G401.6 (cell line): ENCODE results near the gene DLGAP1.
A peak's percentile ranks its signal among the peaks of the same experiment; 100 is the strongest.
"Not testable (repeated sequence)": the region's sequence is repeated elsewhere in the genome, so short reads cannot be mapped to it uniquely, and the experiment has no call there.

ENCODE experiments used
- FAIRE-seq: peaks from 2 replicates; lab custom pipeline; 2012; peaks lifted over from hg19 to GRCh38; lab: Jason Lieb, UNC

DLGAP1 gene

GRCh38 chr18:3597409-3598357 is 857.4 kb downstream of the DLGAP1 start:
- no peak for FAIRE-seq

DNA sequence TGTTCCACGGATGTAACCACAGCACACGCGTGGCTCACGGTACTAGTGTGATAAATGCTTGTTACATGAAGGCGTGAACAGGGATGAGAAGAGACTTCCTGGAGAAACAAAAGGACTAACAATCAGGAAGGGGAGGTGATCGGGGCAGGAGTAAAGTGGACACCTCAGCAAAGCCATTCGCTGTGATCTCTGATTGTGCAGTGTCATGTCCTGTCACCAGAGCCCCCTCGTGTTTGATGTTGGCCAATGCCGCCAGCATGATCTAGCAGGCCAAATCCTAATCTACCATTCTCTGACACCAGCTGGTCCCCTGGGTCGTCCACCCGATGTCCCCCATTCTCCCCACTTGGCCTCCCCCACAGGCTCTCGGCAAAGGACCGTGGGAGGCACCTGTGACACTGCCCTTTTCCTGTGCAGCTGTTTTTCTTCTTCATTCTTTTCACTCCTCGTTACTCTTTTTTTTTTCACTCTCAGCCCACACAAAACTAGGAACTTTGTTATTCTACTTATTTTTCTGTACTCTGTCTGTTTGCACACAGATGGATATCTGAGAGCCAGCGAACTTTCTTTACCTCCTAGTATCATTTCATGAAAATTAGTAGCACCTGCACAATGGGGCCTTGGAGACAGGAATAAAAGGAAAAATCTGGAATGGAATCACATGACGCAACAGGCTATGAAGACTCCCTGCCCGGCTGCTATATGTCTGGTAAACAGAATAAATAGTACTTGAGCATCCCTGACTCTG is 858.3 kb downstream of the DLGAP1 start:
- FAIRE-seq = no peak

GRCh38 chr18:3596324-3596636 is 858.8 kb downstream of the DLGAP1 start:
- no peak for FAIRE-seq

GRCh38 chr18:3595369-3596273 is 859.5 kb downstream of the DLGAP1 start:
- FAIRE-seq = peak; percentile 98

- no peak for FAIRE-seq
Measured at GRCh38 chr18:3594760-3595368, 860.2 kb downstream of the DLGAP1 start.

GRCh38 chr18:3593904-3594759 is 861.0 kb downstream of the DLGAP1 start:
- peak; percentile 97 for FAIRE-seq

DNA sequence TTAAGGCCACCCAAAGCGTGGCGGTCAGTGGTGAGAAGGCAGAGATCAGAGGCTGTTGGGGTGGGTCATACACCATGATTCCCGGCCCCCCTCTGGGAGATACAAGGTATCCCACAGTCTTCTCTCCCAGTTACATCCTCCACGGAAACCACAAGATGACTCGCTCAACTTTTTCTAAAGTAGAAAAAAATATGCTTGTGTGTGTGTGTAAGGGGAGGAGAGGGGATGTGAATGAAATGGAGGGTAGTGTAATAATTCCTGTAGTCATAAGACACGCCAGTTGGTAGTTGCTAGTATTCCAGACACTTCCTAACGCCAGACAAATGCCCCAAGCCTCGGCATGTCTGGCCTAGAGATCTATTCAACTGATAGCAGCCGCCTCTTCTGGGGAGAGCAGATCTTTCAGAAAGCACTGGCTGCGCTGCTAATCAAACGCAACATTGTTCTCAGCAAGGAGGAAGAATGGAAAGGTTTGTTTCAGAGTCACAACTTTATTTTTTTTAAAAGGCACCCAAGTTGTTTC is 861.7 kb downstream of the DLGAP1 start:
- no peak for FAIRE-seq

DNA sequence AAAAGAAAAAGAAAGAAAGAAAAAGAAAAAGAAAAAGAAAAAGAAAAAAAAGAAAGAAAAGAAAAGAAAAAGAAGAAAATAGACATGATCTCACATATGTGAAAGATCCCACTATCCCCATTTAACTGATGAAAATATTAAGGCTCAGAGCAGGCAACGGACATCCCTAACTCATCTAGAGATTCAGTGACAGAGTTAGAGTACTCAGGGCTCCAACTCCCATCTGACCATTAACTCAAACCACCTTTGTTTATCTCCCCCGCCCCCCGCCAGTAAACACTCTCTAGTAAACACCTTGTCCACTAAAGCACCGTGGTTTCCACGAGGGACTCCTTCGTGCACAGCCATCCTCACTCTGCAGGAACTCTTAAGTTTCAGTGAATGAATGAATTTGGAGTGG is 862.2 kb downstream of the DLGAP1 start:
- no peak for FAIRE-seq

GRCh38 chr18:3590096-3590630 is 864.9 kb downstream of the DLGAP1 start:
- FAIRE-seq = no peak

- FAIRE-seq = no peak
Measured at GRCh38 chr18:3585656-3586509, 869.2 kb downstream of the DLGAP1 start.

DNA sequence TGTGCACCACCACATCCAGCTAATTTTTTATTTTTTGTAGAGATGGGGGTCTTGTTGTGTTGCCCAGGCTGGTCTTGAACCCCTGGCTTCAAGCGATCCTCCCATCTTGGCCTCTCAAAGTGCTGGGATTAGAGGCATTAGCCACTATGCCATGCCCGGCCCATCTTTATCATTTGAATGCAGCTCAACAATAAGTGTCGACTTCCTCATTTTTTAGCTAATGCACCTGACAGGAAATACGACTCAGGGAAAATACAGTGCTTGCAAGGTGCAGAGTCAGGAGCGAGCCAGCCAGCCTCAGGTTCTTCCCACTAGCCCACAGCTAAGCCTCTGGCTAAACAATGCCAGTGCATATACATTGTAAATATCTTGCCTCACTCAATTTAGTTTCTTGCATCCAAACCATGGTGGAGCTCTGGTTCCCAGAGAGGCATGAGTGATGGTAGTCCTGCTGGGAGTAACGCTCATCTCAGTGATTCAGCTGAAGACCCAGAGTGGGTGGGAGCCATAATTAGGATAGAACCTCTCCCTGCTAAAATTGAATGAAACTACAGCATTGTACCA is 870.1 kb downstream of the DLGAP1 start:
- no peak for FAIRE-seq

- no peak for FAIRE-seq
Measured at GRCh38 chr18:3584266-3584861, 870.7 kb downstream of the DLGAP1 start.

- no peak for FAIRE-seq
Measured at GRCh38 chr18:3583873-3584247, 871.2 kb downstream of the DLGAP1 start.

DNA sequence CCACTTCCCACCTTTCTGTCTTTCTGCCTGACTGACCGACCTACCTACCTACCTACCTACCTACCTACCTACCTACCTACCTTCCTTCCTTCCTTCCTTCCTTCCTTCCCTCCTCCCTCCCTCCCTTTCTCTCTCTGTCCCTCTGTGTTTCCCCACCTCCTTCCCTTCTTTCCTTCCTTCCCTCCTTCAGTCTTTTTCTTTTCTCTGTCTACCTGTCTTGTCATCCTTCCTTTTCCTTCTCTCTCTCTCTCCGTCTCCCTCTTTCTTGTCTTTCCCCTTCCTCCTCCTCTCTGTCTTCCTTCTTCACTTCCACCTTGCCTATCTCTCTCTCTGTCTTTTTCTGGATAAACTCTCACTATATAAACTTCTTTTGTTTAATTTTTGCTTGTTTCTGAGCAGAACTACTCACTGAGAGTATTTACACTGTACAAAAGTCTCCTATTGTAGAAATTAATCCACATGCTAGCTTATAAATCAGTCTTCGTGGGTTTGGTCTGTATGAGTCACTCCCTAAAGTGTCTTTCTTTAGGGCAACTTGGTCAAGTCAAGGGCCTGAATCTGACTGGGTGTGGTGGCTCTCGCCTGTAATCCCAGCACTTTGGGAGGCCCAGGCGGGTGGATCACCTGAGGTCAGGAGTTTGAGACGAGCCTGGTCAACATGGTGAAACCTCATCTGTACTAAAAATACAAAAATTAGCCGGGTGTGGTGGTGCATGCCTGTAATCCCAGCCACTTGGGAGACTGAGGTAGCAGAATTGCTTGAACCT is 871.8 kb downstream of the DLGAP1 start:
- FAIRE-seq = not testable (repeated sequence)

GRCh38 chr18:3581890-3582289 is 873.2 kb downstream of the DLGAP1 start:
- no peak for FAIRE-seq

- not testable (repeated sequence) for FAIRE-seq
Measured at GRCh38 chr18:3580523-3581025, 874.5 kb downstream of the DLGAP1 start.

- FAIRE-seq = no peak
Measured at GRCh38 chr18:3579701-3580100, 875.4 kb downstream of the DLGAP1 start.

DNA sequence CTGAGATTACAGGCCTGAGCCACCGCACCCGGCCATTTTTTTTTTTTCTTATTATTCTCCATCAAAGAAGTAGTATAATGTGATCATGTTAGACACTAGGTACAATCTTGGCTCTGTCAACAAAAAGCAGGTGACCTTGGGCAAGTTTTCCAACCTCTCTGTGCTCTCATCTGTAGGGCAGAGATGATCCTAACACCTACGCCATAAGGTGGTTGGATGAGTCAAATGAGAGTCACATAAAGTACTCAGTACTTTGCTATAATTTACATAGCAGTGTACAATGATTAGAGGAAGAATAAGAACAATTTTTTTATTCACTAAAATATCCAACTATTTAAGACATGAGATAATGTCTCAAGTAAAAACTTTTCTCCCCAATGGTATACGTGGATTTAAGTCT is 876.5 kb downstream of the DLGAP1 start:
- no peak for FAIRE-seq
